ENCODE results near the gene MMP14.
A peak's percentile ranks its signal among the peaks of the same experiment; 100 is the strongest.

DNA sequence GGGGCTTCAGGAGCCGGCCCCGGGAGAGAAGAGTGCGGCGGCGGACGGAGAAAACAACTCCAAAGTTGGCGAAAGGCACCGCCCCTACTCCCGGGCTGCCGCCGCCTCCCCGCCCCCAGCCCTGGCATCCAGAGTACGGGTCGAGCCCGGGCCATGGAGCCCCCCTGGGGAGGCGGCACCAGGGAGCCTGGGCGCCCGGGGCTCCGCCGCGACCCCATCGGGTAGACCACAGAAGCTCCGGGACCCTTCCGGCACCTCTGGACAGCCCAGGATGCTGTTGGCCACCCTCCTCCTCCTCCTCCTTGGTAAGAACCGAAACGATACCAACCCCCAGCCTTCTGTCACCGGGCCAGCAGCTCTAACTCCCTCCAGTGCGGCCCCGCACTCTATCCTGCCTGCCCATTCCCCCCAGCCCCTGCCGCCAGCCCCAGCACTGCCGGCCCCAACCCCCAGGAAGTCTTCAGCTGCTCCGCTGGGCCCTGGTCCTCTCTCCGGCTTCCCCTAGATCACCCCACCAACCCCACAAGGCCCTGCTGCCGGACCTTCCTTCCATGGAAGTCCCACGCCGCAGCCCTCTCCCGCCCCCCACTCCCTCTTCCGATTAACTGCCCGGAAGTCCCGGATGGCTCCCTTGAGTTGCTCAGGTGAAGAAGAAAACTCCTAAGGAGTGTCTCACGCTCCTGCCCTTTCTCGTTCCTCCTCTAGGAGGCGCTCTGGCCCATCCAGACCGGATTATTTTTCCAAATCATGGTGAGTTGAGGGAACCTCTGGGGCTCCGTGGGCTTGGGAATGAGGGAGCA lies 35.8 kb downstream of the MMP14 start:
- TF ChIP-seq, protein P1, sequence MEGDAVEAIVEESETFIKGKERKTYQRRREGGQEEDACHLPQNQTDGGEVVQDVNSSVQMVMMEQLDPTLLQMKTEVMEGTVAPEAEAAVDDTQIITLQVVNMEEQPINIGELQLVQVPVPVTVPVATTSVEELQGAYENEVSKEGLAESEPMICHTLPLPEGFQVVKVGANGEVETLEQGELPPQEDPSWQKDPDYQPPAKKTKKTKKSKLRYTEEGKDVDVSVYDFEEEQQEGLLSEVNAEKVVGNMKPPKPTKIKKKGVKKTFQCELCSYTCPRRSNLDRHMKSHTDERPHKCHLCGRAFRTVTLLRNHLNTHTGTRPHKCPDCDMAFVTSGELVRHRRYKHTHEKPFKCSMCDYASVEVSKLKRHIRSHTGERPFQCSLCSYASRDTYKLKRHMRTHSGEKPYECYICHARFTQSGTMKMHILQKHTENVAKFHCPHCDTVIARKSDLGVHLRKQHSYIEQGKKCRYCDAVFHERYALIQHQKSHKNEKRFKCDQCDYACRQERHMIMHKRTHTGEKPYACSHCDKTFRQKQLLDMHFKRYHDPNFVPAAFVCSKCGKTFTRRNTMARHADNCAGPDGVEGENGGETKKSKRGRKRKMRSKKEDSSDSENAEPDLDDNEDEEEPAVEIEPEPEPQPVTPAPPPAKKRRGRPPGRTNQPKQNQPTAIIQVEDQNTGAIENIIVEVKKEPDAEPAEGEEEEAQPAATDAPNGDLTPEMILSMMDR (IDR thresholded peaks at IDR 0.05), result peak; percentile 80 to 98 (median 91)
- TF ChIP-seq POLR2AphosphoS5 (IDR thresholded peaks at IDR 0.05), result peak in 2 of 3 donors; percentile 48 to 52
